ENCODE results near the gene SRRM2.
"Not testable (repeated sequence)": the region's sequence is repeated elsewhere in the genome, so short reads cannot be mapped to it uniquely, and the experiment has no call there.

Gene SRRM2

DNA sequence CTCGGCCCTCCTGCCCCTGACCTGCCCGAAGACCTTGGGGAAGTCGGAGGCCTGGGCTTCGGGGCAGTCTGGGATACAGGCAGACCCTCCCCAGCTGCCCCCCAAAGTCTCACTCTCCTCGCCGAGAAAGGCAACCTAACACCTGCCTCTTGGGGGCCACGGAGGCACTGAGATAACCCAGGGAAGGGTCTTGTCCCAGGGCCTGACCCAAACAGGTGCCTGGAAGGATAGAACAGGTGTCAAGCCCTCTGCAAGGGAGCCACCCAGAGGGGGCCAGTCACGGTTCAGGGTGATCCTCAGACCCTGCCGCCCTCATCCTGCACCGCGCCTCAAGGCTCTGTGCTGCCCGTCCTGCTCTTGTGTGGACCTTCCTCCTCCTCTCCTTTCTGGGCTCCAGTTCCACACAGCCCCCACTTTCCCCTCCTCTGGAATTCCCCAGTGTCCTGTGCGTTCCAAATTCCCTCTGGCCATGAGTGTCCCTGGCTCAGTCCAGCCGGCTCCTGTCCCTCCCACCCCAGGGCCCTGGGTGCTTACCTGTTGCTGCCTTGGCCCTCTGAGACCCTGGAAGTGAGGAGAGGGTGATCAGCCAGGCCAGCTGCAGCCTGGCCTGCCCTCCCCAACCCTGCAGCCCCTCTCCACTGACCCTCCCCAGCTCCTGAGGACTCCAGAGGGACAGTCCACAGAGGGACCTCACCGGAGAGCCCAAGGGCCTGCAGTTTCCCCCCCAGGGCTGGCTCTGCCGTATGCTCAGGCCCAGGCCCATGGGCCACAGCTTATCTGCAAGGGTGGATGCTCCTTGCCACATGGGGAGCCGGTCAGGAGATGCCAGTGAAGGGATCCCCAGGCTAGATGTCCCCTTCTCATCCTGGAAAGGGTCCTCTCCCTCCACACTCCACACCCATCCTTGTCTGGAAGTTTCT is 36.2 kb upstream of the SRRM2 start:
- Histone ChIP-seq H3K4me3 (ENCODE audit: low read depth in 1 of 2, low read length in 2 of 2) (no peak overlapping the region), H3K27ac (ENCODE audit: low read length) (no peak overlapping the region), H3K4me1 (ENCODE audit: control insufficient read depth in 1 of 2, insufficient read depth in 2 of 2, low read length in 2 of 2) (peaks cover 0 to 8% of the 10 kb centered on the region in 2 donors)

DNA sequence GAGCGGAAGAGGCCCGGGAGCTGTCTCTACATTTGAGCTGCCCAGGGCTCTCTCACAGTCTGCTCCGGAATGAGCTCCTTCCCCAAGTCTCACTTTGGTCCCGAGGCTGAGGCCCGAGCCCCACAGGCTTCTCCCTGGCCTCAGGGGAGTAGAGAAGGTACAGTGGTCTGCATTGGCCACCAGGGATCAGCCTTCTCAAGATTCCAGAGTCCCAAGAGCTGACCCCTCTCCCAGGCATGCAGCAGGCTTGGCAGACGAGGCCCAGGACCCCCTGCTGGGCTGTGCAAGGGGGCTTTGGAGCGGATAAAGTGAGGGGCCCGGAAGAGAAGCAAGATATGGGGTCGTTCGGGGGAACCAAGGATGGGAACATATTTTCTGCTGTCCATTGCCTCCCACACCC is 35.5 kb upstream of the SRRM2 start:
- H3K9me3 ChIP-seq (ENCODE audit: control insufficient read depth in 1 of 2, low read length in 2 of 2), result no peaks in the 10 kb centered on the region
- H3K27me3 ChIP-seq (ENCODE audit: low read depth, low read length), result no peaks in the 10 kb centered on the region
- no peak overlapping the region for H3K27ac ChIP-seq (ENCODE audit: low read length)
- no peaks in the 10 kb centered on the region for H3K36me3 ChIP-seq (ENCODE audit: control insufficient read depth in 1 of 2, insufficient read depth in 2 of 2, low read length in 2 of 2)
- H3K4me3 ChIP-seq (ENCODE audit: low read depth in 1 of 2, low read length in 2 of 2), result no peak overlapping the region
- H3K4me1 ChIP-seq (ENCODE audit: control insufficient read depth in 1 of 2, insufficient read depth in 2 of 2, low read length in 2 of 2), result peaks cover 0 to 8% of the 10 kb centered on the region in 2 donors

More for the DNA sequence above, 36.2 kb upstream of the SRRM2 start:
- no peaks in the 10 kb centered on the region for H3K36me3 ChIP-seq (ENCODE audit: control insufficient read depth in 1 of 2, insufficient read depth in 2 of 2, low read length in 2 of 2)
- no peaks in the 10 kb centered on the region for H3K9me3 ChIP-seq (ENCODE audit: control insufficient read depth in 1 of 2, low read length in 2 of 2)
- H3K27me3 ChIP-seq (ENCODE audit: low read depth, low read length), result no peaks in the 10 kb centered on the region

DNA sequence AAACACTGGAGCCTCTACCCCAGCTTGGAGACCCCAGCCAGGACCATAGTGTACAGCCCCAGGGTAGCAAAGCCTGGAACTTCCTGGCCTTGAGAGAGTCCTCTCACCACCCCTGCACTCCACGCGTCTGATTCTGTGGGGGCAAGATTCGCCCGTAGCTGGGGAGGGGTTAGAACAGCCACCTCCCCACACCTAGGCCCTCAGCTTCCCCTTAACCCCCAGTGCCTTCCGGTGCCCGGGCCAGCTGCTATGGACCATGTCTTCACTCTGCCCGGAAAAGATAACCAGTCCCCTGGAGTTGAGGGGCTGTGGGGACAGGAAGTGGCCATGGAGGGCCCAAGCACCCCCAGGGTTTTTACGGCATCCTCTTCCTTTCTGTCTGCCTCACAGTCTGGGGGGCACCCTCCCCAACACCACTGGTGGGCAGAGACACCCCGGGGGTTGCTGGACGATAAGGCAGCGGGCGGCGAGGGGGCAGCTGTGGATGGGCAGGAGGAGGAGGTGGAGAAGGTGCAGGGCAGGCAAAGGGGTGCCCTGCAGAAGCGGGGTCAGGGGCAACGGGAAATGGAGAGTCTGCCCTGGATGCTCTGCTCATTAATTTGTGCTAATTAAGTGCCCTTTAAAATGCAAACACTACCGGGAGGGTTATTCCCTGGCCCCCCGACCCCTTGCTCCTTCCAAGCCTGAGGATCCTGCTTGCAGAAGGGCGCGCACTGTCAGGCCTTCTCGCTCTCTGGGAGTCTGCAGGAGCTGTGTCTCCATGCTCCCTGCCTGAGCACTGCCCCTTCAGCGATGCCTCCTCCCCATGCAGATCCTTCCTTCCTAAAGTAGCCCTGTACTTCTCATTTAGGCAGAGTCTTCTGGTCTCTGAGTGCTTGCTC is 34.8 kb upstream of the SRRM2 start:
- H3K27me3 ChIP-seq (ENCODE audit: low read depth, low read length), result no peaks in the 10 kb centered on the region
- H3K9me3 ChIP-seq (ENCODE audit: control insufficient read depth in 1 of 2, low read length in 2 of 2), result no peaks in the 10 kb centered on the region
- no peak overlapping the region for H3K4me3 ChIP-seq (ENCODE audit: low read depth in 1 of 2, low read length in 2 of 2)
- H3K4me1 ChIP-seq (ENCODE audit: control insufficient read depth in 1 of 2, insufficient read depth in 2 of 2, low read length in 2 of 2), result peaks cover 0 to 8% of the 10 kb centered on the region in 2 donors
- H3K36me3 ChIP-seq (ENCODE audit: control insufficient read depth in 1 of 2, insufficient read depth in 2 of 2, low read length in 2 of 2), result no peaks in the 10 kb centered on the region
- no peak overlapping the region for H3K27ac ChIP-seq (ENCODE audit: low read length)

DNA sequence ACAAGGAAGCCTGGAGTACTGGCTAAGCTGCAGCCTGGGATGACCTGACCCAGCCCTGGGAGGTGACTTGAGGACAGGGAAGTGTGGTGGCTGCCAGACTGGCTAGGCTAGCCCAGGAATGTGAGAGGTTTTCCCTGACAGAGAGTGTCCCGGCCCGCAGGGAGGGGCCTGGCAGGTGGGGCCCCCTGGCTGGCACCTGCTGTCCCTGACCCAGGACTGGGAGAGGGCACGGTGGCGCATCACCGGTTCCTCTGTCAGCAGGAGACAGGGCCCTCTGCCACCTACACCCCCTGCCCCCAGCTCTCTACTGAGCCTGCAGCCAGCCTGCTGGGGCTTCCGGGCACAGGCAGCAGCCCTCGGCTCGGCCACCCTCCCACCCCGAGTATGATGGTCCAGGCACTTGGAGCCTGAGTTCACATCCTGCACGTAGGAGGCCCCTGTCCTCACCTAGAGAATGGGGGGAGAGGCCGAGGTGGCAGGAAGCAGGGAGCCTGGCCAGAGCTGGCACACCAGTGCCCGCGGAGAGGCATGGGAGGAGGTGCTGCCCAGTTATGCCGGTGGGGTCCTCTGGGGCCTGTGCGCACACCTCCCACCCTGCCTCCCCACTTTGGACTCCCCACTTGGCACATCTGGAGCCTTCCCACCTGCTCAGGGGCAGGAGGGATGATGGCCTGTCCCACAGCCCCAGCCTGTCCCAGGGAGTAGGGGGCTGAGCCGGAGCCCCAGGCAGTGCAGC is 32.9 kb upstream of the SRRM2 start:
- Histone ChIP-seq H3K4me1 (ENCODE audit: control insufficient read depth in 1 of 2, insufficient read depth in 2 of 2, low read length in 2 of 2) (peaks cover 0 to 8% of the 10 kb centered on the region in 2 donors), H3K4me3 (ENCODE audit: low read depth in 1 of 2, low read length in 2 of 2) (no peak overlapping the region), H3K27me3 (ENCODE audit: low read depth, low read length) (peaks cover 2% of the 10 kb centered on the region), H3K27ac (ENCODE audit: low read length) (no peak overlapping the region), H3K9me3 (ENCODE audit: control insufficient read depth in 1 of 2, low read length in 2 of 2) (no peaks in the 10 kb centered on the region), H3K36me3 (ENCODE audit: control insufficient read depth in 1 of 2, insufficient read depth in 2 of 2, low read length in 2 of 2) (no peaks in the 10 kb centered on the region)

- H3K36me3 ChIP-seq (ENCODE audit: control insufficient read depth in 1 of 2, insufficient read depth in 2 of 2, low read length in 2 of 2), result no peaks in the 10 kb centered on the region
- peaks cover 0 to 8% of the 10 kb centered on the region in 2 donors for H3K4me1 ChIP-seq (ENCODE audit: control insufficient read depth in 1 of 2, insufficient read depth in 2 of 2, low read length in 2 of 2)
- no peaks in the 10 kb centered on the region for H3K9me3 ChIP-seq (ENCODE audit: control insufficient read depth in 1 of 2, low read length in 2 of 2)
- no peak within 1 kb of the TSS for H3K27ac ChIP-seq (ENCODE audit: low read length)
- H3K4me3 ChIP-seq (ENCODE audit: low read depth in 1 of 2, low read length in 2 of 2), result peak within 1 kb of the TSS; percentile 16 to 67
- H3K27me3 ChIP-seq (ENCODE audit: low read depth, low read length), result peaks cover 4% of the 10 kb centered on the region
These were observed 32.4 kb upstream of the SRRM2 start, which contains the start of gene PRSS27 for GRCh38 chr16:2720064-2720457. PRSS27 (minus strand) TSS chr16:2720224; CDS start chr16:2720160, 64 bp downstream.

DNA sequence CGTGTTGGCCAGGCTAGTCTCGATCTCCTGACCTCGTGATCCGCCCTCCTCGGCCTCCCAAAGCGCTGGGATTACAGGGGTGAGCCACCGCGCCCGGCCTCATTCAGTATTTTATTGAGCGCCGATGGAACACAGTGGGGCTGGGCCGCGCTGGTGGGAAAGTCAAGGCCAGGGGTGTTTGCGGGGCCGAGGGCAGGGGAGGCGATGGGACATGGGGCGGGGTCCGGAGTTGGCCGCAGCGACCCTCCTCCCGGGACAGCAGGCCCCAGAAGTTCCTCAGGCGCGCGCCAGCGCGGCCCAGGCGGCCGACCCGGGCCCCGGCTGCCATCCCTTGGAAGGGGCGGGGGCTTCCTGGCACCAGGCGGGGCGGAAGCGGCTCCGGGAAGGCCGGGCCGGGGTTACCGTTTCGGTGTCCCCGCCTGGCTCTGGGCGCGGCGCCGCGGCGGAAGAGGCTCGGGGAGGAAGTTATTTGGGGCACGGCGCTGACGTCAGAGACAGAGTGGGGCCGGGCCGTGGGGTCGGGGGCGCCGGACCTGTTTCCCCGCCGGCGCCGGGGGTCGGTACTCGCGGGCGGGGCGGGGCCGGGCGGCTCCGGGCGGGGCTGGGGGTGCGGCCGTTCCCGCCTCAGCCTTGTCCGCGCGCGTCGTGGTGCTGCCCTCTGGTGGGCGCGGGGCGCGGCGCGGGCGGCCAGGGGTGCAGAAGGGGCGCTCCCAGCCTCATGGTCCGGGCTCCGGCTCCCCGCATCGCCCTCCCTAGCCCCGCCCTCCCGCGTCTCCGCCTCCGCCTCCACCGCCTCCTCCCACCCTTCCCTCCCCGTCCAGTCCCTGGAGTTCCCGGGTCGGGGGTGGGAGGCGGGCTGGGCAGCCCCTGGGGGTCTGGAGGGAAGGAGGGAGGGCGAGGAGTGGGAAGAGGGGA is 31.5 kb upstream of the SRRM2 start:
- Histone ChIP-seq H3K27ac (ENCODE audit: low read length) (no peak overlapping the region), H3K4me3 (ENCODE audit: low read depth in 1 of 2, low read length in 2 of 2) (peak overlapping the region; percentile 30 to 67), H3K4me1 (ENCODE audit: control insufficient read depth in 1 of 2, insufficient read depth in 2 of 2, low read length in 2 of 2) (no peaks in the 10 kb centered on the region), H3K36me3 (ENCODE audit: control insufficient read depth in 1 of 2, insufficient read depth in 2 of 2, low read length in 2 of 2) (no peaks in the 10 kb centered on the region), H3K27me3 (ENCODE audit: low read depth, low read length) (peaks cover 4% of the 10 kb centered on the region), H3K9me3 (ENCODE audit: control insufficient read depth in 1 of 2, low read length in 2 of 2) (no peaks in the 10 kb centered on the region)

DNA sequence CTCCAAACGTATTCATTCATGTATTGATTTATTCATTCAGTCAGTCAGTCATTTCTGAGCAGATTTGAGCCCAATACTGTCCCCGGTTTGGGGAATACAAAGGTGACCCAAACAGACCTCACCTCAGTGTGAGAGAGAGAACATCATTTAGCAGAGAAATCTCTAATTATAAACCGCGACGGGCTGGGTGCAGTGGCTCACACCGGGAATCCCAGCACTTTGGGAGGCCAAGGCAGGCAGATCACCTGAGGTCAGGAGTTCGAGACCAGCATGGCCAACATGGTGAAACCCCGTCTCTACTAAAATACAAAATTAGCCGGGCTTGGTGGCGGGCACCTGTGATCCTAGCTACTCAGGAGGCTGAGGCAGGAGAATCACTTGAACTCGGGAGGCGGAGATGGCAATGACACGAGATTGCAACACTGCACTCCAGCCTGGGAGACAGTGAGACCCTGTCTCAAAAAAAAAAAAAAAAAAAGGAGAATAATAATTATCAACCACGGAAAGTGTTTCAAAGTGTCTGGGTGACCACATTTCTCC is 30.7 kb upstream of the SRRM2 start:
- not testable (repeated sequence) for H3K27ac ChIP-seq (ENCODE audit: low read length)

DNA sequence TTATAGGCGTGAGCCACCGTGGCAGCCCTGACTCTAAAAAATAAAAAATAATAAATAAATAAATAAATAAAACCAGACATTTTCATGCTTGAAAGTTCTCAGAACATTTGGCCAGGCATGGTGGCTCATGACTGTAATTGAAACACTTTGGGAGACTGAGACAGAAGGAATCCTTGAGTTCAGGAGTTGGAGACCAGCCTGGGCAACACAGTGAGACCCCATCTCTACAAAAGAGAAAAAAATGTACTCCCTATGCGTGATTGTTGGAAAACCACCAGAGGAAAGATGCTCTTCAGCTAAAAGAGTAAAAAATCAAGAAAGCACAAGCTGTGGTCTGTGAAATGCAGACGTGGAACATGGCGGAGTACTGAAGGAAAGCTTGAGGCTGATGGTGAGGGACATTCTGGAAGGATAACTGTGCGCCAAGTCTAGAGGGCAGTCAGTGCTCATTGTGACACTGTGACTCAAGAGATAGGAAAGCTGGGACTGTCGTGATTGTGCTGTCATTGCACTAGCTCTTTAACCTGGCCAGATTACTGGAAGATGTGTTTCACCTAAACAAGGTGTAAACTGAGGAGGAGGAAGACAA is 28.3 kb upstream of the SRRM2 start:
- no peaks in the 10 kb centered on the region for H3K4me1 ChIP-seq (ENCODE audit: control insufficient read depth in 1 of 2, insufficient read depth in 2 of 2, low read length in 2 of 2)
- no peak overlapping the region for H3K27ac ChIP-seq (ENCODE audit: low read length)

More for the DNA sequence above, 30.7 kb upstream of the SRRM2 start:
- not testable (repeated sequence) for H3K36me3 ChIP-seq (ENCODE audit: control insufficient read depth in 1 of 2, insufficient read depth in 2 of 2, low read length in 2 of 2); H3K27me3 ChIP-seq (ENCODE audit: low read depth, low read length); H3K9me3 ChIP-seq (ENCODE audit: control insufficient read depth in 1 of 2, low read length in 2 of 2); H3K4me1 ChIP-seq (ENCODE audit: control insufficient read depth in 1 of 2, insufficient read depth in 2 of 2, low read length in 2 of 2)
- peak overlapping the region; percentile 30 to 67 for H3K4me3 ChIP-seq (ENCODE audit: low read depth in 1 of 2, low read length in 2 of 2)

DNA sequence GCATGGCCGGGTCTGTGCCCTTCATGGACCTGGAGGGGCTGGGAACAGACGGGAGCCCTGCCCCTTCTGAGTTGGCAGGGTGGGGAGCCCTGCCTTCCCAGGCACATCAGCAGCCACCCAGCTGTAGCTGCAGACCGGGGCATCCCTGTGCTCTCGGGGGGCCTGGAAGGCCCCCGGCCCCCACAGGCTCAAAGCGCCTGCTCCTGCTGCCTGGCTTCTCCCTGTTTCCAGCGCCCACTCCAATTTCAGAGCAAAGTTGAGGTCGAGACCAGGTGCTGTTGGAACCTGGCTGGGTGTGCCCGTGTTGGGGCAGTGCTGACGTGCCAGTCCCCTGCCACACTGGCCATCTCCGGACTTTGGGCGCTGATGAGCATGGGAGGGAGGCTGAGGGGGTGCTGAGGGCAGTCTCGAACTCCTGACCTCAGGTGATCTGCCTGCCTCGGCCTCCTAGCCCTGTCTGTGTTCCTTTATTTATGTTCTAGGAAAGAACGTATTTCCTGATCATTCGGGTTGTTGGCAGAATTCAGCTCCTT is 27.6 kb upstream of the SRRM2 start:
- Histone ChIP-seq H3K36me3 (ENCODE audit: control insufficient read depth in 1 of 2, insufficient read depth in 2 of 2, low read length in 2 of 2) (no peaks in the 10 kb centered on the region), H3K9me3 (ENCODE audit: control insufficient read depth in 1 of 2, low read length in 2 of 2) (no peaks in the 10 kb centered on the region), H3K27me3 (ENCODE audit: low read depth, low read length) (peaks cover 4% of the 10 kb centered on the region), H3K4me1 (ENCODE audit: control insufficient read depth in 1 of 2, insufficient read depth in 2 of 2, low read length in 2 of 2) (no peaks in the 10 kb centered on the region), H3K4me3 (ENCODE audit: low read depth in 1 of 2, low read length in 2 of 2) (no peak overlapping the region), H3K27ac (ENCODE audit: low read length) (no peak overlapping the region)

More for the DNA sequence above, 28.3 kb upstream of the SRRM2 start:
- Histone ChIP-seq H3K9me3 (ENCODE audit: control insufficient read depth in 1 of 2, low read length in 2 of 2) (no peaks in the 10 kb centered on the region), H3K27me3 (ENCODE audit: low read depth, low read length) (peaks cover 4% of the 10 kb centered on the region), H3K36me3 (ENCODE audit: control insufficient read depth in 1 of 2, insufficient read depth in 2 of 2, low read length in 2 of 2) (no peaks in the 10 kb centered on the region), H3K4me3 (ENCODE audit: low read depth in 1 of 2, low read length in 2 of 2) (no peak overlapping the region)

Data from muscle layer of duodenum (tissue), 2 donors.